Measurements from ENCODE around the gene FHL1.

DNA sequence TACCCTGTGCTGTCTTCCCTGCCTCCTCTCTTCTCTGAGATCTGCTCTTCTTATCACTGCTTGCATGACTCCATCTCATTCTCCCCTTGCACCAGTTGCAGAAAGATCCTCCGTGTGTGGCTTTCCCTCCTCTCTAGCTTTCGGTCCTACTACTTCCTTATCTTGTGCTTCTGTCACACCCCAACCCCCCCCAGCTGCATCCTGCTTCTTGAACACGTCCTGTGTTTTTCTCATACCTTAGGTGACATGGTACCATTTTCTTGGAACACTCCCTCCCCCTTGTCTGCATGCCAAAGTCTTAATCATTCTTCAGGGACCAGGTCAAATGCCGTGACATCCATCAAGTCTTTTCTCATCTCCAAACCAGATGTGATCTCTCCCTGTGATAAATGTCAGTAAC, 46.4 kb downstream of the FHL1 start:
- TF ChIP-seq, protein P1, sequence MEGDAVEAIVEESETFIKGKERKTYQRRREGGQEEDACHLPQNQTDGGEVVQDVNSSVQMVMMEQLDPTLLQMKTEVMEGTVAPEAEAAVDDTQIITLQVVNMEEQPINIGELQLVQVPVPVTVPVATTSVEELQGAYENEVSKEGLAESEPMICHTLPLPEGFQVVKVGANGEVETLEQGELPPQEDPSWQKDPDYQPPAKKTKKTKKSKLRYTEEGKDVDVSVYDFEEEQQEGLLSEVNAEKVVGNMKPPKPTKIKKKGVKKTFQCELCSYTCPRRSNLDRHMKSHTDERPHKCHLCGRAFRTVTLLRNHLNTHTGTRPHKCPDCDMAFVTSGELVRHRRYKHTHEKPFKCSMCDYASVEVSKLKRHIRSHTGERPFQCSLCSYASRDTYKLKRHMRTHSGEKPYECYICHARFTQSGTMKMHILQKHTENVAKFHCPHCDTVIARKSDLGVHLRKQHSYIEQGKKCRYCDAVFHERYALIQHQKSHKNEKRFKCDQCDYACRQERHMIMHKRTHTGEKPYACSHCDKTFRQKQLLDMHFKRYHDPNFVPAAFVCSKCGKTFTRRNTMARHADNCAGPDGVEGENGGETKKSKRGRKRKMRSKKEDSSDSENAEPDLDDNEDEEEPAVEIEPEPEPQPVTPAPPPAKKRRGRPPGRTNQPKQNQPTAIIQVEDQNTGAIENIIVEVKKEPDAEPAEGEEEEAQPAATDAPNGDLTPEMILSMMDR (IDR thresholded peaks at IDR 0.05; ENCODE audit: extremely low read depth in 1 of 2, insufficient read depth in 1 of 2, low read depth in 1 of 2, low read length in 2 of 2), result no peak
- TF ChIP-seq GATA2 (IDR thresholded peaks at IDR 0.05; ENCODE audit: insufficient read depth, insufficient read length, low read depth, low read length), result no peak
- no peak for TF ChIP-seq FOS (IDR thresholded peaks at IDR 0.05; ENCODE audit: borderline replicate concordance, insufficient read depth, low read length)
- no peak for TF ChIP-seq POLR2A (IDR thresholded peaks at IDR 0.05; ENCODE audit: low read depth, low read length)
